Suprapubic skin (tissue), 4 donors: ENCODE results near the gene IL5.

ENCODE experiments used
- EP300 ChIP-seq: sonication (generic); formaldehyde crosslinking; IDR thresholded peaks from one replicate; pipeline ENCODE4 v1.6.1; 2017; ENCODE audit warnings: antibody characterized with exemption
- POLR2A ChIP-seq, 2 donors: fragments of 450-650 bp; IDR thresholded peaks; one replicate each; pipeline ENCODE4 v1.6.1; 2017; ENCODE audit warnings: antibody characterized with exemption in 2 of 2, mild to moderate bottlenecking in 2 of 2, moderate library complexity in 2 of 2
- POLR2AphosphoS5 ChIP-seq, 3 donors: sonication (generic); formaldehyde crosslinking; IDR thresholded peaks; one replicate each; pipeline ENCODE4 v1.6.1; 2017; ENCODE audit warnings: antibody characterized with exemption in 3 of 3
- TF ChIP-seq, protein P1 (sequence below), 2 donors: fragments of 200-600 bp in 1 of 2; fragments of 450-650 bp in 1 of 2; sonication (generic) in 1 of 2; IDR thresholded peaks; one replicate each; pipeline ENCODE4 v1.5.1; 2016 to 2019; ENCODE audit warnings: antibody characterized with exemption in 2 of 2, mild to moderate bottlenecking in 1 of 2, moderate library complexity in 1 of 2

DNA sequence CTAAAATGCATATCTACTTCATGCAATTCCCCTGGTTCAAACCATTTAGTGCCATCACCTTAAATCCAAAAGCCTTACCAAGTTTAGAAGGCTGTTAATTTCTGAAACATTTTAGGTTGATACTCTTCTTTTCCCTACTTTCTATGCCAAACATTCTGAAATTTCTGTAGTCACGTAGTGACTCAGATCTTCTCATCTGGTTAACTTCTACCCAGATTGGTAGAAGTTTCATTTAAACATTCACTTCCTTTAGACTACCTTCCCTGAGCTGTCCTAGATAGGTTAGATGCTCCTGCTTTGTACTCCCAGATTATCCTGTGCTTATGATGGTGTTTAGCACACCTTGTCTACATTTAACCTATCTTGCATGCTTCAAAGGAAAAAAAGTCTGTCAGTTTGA is 23.3 kb upstream of the IL5 start:
- TF ChIP-seq, protein P1, sequence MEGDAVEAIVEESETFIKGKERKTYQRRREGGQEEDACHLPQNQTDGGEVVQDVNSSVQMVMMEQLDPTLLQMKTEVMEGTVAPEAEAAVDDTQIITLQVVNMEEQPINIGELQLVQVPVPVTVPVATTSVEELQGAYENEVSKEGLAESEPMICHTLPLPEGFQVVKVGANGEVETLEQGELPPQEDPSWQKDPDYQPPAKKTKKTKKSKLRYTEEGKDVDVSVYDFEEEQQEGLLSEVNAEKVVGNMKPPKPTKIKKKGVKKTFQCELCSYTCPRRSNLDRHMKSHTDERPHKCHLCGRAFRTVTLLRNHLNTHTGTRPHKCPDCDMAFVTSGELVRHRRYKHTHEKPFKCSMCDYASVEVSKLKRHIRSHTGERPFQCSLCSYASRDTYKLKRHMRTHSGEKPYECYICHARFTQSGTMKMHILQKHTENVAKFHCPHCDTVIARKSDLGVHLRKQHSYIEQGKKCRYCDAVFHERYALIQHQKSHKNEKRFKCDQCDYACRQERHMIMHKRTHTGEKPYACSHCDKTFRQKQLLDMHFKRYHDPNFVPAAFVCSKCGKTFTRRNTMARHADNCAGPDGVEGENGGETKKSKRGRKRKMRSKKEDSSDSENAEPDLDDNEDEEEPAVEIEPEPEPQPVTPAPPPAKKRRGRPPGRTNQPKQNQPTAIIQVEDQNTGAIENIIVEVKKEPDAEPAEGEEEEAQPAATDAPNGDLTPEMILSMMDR (IDR thresholded peaks at IDR 0.05), result no peak
- TF ChIP-seq EP300 (no peak), POLR2A (IDR thresholded peaks at IDR 0.05) (no peak), POLR2AphosphoS5 (IDR thresholded peaks at IDR 0.05) (no peak)
